Activated T-cell treated with anti-CD3 and anti-CD28 coated beads for 1 hour (primary cell): Measurements from ENCODE around the gene SLC22A12.
"Not testable (repeated sequence)": the region's sequence is repeated elsewhere in the genome, so short reads cannot be mapped to it uniquely, and the experiment has no call there.

ENCODE experiments used
- DNase-seq: peaks from one replicate; pipeline ENCODE4 v3.0.0-alpha.2; 2020; ENCODE audit warnings: low read depth

Gene SLC22A12

GRCh38 chr11:64588701-64589100 is 2.3 kb upstream of the SLC22A12 start:
- no peak for DNase-seq

DNA sequence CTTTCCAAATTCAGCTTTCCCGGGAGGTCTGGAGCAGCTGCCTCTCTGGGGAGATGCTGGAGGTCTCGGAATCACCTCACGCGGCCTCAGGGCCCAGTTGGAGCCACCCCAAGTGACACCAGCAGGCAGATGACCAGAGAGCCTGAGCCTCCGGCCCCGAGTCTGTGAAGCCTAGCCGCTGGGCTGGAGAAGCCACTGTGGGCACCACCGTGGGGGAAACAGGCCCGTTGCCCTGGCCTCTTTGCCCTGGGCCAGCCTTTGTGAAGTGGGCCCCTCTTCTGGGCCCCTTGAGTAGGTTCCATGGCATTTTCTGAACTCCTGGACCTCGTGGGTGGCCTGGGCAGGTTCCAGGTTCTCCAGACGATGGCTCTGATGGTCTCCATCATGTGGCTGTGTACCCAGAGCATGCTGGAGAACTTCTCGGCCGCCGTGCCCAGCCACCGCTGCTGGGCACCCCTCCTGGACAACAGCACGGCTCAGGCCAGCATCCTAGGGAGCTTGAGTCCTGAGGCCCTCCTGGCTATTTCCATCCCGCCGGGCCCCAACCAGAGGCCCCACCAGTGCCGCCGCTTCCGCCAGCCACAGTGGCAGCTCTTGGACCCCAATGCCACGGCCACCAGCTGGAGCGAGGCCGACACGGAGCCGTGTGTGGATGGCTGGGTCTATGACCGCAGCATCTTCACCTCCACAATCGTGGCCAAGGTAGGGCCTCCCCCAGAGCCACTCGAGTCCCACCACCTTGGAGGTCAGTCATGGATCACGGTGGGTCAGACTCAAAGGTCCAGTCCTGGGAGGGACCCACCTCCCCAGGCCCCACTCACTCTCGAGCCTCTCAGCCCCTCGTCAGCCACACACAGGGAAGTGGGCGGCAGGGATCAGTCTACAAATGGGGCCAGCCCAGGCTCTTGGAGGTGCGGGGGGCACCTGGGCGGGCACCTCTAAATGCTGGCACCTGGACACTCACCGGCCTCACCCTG is 525 bp downstream of the SLC22A12 start:
- DNase-seq = no peak

DNA sequence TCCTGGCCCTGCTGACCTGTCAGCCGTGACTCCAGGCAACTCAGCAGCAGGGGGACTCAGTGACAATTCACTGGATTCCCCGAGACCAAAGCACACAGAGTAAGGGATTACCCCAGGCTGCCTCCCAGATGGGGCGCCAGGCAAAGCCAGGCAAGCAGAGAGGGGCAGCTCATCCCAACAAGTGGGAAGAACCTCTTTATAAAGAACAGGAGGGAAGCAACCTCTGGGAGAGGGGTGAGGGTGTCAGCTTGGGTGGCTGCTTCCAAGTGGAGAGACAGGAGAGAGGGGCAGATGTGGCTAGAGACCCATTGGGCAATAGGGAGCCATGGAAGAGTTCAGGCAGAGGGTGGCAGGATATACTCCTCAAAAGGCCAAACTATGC is 1.2 kb downstream of the SLC22A12 start:
- DNase-seq = no peak

GRCh38 chr11:64592656-64593055 is 1.6 kb downstream of the SLC22A12 start:
- no peak for DNase-seq

- DNase-seq = no peak
Measured at GRCh38 chr11:64593156-64594105, 2.4 kb downstream of the SLC22A12 start.

- no peak for DNase-seq
Measured at GRCh38 chr11:64594159-64594939, 3.3 kb downstream of the SLC22A12 start.

DNA sequence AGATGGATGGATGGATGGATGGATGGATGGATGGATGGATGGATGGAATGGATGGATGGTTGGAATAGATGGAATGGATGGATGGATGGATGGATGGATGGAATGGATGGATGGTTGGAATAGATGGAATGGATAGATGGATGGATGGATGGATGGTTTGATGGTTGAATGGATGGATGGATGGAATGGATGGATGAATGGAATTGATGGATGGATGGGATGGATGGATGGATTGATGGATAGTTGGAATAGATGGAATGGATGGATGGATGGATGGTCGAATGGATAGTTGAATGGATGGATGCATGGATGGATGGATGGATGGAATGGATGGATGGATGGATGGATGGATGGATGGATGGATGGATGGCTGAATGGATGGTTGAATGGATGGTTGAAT is 4.9 kb downstream of the SLC22A12 start:
- not testable (repeated sequence) for DNase-seq

DNA sequence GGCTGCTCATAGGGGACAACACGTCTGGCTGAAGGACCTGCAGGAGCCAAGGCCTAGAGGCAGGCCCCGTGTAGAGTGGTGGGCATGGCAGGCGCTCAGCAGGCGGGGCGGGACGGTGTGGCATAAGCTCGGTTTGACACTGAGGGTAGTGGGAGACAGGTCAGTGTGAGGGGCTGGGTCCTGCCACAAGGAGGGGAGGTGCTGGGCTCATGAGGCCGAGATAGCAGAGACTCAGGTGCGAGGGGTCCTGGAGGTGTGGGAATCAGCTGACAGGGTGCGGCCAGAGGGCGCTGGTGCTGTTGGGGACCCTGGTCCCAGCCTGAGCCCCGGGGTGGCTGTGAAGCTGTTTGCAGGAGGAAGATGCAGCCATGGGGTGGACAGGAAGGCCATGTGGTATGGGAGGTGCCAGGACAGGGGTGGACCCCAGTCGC is 6.7 kb downstream of the SLC22A12 start:
- no peak for DNase-seq

DNA sequence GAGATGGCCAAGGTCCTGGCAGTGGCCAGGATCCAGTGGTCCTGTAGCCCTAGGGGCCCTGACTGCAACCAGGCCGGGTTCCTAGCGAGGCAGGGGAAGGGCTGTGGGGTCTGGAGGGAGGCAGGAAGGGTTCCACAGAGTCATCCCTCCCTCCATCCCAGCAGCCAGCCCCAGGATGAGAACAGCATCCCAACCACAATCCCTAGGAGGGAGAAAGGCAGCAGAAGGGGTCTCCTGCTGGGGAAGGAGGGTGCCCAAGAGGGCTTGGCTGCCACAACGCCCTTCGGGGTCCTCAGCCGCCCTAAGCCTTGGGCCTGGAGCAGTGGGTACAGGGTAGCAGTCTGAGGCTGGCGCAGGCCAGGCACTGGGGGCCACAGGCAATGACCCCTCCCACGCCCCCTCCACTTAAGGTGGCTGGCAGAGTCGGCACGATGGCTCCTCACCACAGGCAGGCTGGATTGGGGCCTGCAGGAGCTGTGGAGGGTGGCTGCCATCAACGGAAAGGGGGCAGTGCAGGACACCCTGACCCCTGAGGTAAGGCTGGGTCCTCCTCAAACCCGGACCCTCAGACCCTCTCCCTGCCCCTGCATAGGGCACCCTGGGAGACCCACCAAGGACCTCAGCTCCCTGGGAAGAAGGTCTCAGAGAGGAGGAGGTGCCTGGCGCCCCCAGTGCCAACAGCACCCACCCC is 7.2 kb downstream of the SLC22A12 start:
- no peak for DNase-seq

DNA sequence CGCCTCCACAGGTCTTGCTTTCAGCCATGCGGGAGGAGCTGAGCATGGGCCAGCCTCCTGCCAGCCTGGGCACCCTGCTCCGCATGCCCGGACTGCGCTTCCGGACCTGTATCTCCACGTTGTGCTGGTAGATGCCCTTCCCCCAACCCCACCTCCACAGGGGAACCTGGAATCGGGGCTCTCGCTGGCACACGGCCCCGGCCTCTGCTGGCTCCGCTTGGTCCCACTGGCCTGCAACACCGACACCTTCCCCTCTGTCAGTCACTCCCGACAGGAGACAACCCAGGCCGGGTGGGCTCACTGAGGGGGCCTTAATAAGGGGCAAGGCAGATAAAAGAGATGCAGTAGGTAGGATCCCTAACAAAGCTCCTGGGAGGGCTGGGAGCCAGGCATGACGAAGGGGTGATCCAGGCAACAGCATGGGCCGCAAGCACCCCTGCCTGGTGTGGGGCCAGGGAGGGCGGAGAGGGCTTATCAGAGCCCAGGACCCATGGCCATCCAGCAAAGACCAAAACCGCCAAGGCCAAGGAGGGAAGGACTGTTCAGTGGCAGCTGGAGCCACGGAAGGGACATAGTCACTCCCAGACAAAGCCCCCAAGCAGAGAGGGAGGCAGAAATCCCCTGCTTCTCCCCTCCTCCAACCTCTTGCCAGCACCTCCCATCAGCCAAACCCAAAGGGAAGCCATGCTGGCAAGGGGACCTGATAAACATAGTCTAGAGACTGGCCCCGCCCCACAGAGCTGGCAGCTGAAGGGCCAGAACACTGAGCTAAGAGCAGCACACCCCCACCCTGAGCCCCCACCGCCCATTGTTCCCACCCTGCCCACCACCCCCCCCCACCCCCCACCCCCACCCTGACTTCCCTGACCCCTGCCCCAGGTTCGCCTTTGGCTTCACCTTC is 8.0 kb downstream of the SLC22A12 start:
- no peak for DNase-seq

- no peak for DNase-seq
Measured at GRCh38 chr11:64599698-64600211, 8.7 kb downstream of the SLC22A12 start.

- DNase-seq = no peak
Measured at GRCh38 chr11:64600281-64600992, 9.4 kb downstream of the SLC22A12 start.

GRCh38 chr11:64601605-64602465 is 10.8 kb downstream of the SLC22A12 start:
- DNase-seq = no peak

GRCh38 chr11:64602466-64603070 is 11.5 kb downstream of the SLC22A12 start:
- DNase-seq = no peak

GRCh38 chr11:64603411-64604110 is 12.5 kb downstream of the SLC22A12 start:
- DNase-seq = no peak

DNA sequence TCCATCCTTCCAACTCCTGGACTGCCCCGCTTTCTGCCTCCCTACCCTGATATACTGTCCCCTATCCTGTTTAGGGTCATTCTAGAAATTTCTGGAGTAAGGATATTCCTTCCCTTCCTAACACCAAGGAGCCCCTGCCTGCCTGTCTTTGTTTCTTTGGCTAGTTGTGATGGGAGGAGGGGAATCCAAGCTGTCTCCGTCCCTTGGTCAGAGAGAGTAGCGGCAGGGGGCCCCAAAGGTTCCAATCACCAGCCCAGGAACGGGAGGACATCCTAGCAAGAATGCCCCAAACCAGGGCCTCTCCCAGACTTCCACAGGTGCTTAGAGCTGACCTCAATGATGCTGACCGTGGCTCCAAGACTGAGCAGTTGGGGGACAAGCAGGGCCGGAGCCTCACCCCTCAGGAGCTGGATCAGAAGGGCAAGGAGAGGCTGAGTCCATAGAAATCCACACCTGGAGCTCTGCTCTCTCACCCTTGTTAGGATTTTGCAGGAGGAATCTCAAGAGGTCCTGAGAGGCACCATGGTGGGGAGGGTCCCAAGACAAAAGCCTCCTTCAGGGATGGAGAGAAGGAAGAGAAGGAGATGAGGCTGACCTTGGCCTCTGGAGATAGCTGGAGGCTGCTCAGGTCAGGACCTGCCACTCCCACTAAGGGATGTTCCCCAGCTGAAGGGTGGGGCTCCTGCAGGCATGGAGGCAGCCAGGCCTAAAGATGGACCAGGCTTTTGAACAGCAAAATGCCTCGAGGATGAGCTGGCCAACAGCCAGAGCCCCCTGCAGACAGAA is 13.6 kb downstream of the SLC22A12 start:
- no peak for DNase-seq

DNA sequence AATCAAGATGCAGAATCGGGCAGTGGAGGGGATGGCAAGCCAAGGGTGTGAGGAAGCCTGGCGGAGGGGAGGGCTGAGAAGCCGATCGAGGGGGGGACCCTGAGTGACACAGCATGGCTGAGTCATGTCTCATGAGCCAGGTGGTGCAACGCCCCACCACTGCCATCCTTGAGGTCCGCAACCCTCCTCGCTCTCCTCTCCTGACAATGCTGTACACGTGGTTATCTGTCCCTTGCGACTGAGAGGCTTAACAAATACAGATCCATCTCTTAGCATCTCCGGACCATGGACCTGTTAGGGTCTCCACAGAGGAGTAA is 14.2 kb downstream of the SLC22A12 start:
- DNase-seq = no peak
